AG04449 (cell line): ENCODE measurements around the gene CRIM1.

Source experiments
- CTCF ChIA-PET: fragments of 350-600 bp; formaldehyde crosslinking; extraction: SDS; loops from one replicate; lab custom pipeline; 2021; ENCODE audit warnings: antibody characterized with exemption; lab: Yijun Ruan, JAX
- POLR2A ChIA-PET: fragments of 400-600, 350-600 bp; formaldehyde crosslinking; extraction: SDS; loops from one replicate; lab custom pipeline; 2020; ENCODE audit warnings: antibody characterized with exemption, inconsistent platforms; lab: Yijun Ruan, JAX
- DNase-seq: peaks from one replicate; pipeline ENCODE4 v3.0.0-alpha.2; 2010; ENCODE audit warnings: low read depth, low spot score
- H3K4me3 ChIP-seq: 2 replicates; pipeline ENCODE4 v1.5.1; 2011; ENCODE audit warnings: low read depth, mild to moderate bottlenecking, control low read depth, low read length
- TF ChIP-seq, protein P1 (sequence below): IDR thresholded peaks from one replicate; pipeline ENCODE4 v1.5.1; 2011; ENCODE audit warnings: mild to moderate bottlenecking, moderate library complexity, low read length, control low read depth, inconsistent platforms; ENCODE audit not compliant: insufficient read depth; ENCODE audit errors: missing control alignments

The CRIM1 gene

DNA sequence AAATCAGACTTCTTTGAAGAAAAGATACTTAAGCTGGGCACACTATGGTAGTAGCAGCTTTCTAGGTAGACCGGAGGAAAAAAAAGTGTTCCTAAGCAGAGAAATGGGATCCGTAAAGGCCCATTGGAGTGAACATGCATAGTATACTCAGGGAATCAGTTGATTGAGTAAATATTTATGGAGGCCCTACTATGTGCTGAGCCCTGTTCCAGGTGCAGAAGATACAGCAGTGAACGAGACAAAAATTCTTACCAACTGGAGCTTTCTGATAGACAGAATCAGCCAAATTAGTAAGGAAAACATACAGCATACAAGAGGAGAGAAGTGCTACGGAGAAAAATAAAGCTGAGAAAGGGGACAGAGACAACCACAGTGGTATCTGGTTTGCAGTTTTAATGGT, 28.1 kb downstream of the CRIM1 start:
- CTCF ChIA-PET = interaction anchor here (1.0 to 1.2 kb wide), 2 partner anchors 9 to 13 kb away, joined by 3 read pairs; no protein-coding TSS in a partner anchor
- DNase-seq = no peak
- POLR2A ChIA-PET = no interaction called here
- TF ChIP-seq, protein P1, sequence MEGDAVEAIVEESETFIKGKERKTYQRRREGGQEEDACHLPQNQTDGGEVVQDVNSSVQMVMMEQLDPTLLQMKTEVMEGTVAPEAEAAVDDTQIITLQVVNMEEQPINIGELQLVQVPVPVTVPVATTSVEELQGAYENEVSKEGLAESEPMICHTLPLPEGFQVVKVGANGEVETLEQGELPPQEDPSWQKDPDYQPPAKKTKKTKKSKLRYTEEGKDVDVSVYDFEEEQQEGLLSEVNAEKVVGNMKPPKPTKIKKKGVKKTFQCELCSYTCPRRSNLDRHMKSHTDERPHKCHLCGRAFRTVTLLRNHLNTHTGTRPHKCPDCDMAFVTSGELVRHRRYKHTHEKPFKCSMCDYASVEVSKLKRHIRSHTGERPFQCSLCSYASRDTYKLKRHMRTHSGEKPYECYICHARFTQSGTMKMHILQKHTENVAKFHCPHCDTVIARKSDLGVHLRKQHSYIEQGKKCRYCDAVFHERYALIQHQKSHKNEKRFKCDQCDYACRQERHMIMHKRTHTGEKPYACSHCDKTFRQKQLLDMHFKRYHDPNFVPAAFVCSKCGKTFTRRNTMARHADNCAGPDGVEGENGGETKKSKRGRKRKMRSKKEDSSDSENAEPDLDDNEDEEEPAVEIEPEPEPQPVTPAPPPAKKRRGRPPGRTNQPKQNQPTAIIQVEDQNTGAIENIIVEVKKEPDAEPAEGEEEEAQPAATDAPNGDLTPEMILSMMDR = no peak
- H3K4me3 ChIP-seq = no peak overlapping the region

DNA sequence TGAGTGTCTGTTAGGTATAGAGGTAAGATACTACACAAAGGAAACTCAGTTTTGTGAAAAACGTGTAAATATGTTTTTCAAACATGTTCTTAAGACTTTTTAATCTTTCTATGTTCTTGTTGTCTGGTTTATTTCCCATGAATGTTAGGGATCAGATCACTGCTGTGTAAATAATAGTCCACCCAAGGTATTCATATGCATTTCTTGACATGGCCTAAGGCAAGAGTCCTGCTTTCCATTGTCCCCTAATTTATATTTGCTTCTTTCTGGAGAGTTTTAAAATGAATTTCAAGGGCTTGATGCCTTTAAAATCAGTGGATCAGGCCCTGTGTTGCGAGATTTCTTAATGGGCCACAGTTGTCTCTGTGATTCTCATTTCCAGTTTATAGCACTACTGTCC, 28.9 kb downstream of the CRIM1 start:
- ChIA-PET CTCF (interaction anchor here (1.2 kb wide), 1 partner anchor 8 kb away, joined by 3 read pairs; no protein-coding TSS in a partner anchor), POLR2A (no interaction called here)
- no peak overlapping the region for H3K4me3 ChIP-seq
- TF ChIP-seq, protein P1 = no peak
- no peak for DNase-seq

- no peak overlapping the region for H3K4me3 ChIP-seq
- TF ChIP-seq, protein P1 = no peak
- POLR2A ChIA-PET = no interaction called here
- no peak for DNase-seq
- CTCF ChIA-PET = interaction anchor here (1.0 kb wide), 1 partner anchor 10 kb away, joined by 3 read pairs; no protein-coding TSS in a partner anchor
Observed at GRCh38 chr2:36385603-36386002, 30.0 kb downstream of the CRIM1 start.

GRCh38 chr2:36387258-36387916, 31.8 kb downstream of the CRIM1 start:
- ChIA-PET POLR2A (no interaction called here), CTCF (interaction anchor here (0.9 to 1.2 kb wide), 3 partner anchors 8 to 35 kb away, joined by 3 read pairs; no protein-coding TSS in a partner anchor)
- TF ChIP-seq, protein P1 = no peak
- H3K4me3 ChIP-seq = no peak overlapping the region
- DNase-seq = no peak

- DNase-seq = no peak
- no peak overlapping the region for H3K4me3 ChIP-seq
- TF ChIP-seq, protein P1 = no peak
- POLR2A ChIA-PET = no interaction called here
- CTCF ChIA-PET = no interaction called here
Observed at GRCh38 chr2:36388472-36388871, 32.9 kb downstream of the CRIM1 start.

DNA sequence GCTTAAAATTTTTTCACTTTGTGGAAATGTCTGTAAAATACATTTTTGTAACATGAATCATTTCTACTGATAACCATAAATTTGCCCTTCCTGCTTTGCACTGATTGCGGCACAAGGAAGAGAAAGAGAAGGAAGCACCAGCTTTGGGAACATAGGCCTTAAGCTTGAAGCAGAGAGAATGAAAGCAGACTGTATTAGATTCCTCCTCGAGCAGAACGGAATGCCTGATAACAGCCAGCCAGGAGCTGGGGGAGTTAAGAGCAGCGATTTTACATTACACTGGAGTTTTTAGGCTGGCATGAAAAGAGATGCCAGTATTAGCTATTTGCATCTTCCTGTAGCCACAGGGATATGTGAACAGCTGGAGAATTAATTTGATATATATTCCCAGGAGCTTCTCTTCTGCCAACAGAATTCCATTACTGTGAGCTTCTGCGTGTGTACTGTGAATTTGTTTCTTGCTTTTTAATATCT, 33.5 kb downstream of the CRIM1 start:
- TF ChIP-seq, protein P1 = no peak
- H3K4me3 ChIP-seq = no peak overlapping the region
- ChIA-PET POLR2A (no interaction called here), CTCF (interaction anchor here (1.0 kb wide), 1 partner anchor 14 kb away, joined by 3 read pairs; no protein-coding TSS in a partner anchor)
- DNase-seq = no peak
